Right lobe of liver (tissue), 6 donors: Measurements from ENCODE around the gene CTDSPL. TPM values are rescaled to one million over a fixed set of nuclear protein-coding genes. Genes with fewer than 3 reads are reported as not detected.

ENCODE experiments used
- ATAC-seq, 4 donors: fragments of 200-7000 bp; cut with Tn5 transposase; one replicate each; pipeline ENCODE4 v1.9.1; 2020; ENCODE audit warnings: mild to moderate bottlenecking in 4 of 4, moderate library complexity in 4 of 4
- DNase-seq, 3 donors: peaks; one replicate each; pipeline ENCODE4 v3.0.0-alpha.2; 2020
- H3K27ac ChIP-seq, 3 donors: fragments of 200-600 bp; one replicate each; pipeline ENCODE4 v1.8.0; 2022
- H3K27me3 ChIP-seq, 2 donors: fragments of 200-600 bp; one replicate each; pipeline ENCODE4 v1.8.0; 2022
- H3K36me3 ChIP-seq, 4 donors: fragments of 200-600 bp; sonication (generic) in 1 of 4; one replicate each; pipeline versions ENCODE4 v1.5.1 to v1.8.0; 2017 to 2022; ENCODE audit warnings: control low read depth in 1 of 4
- H3K4me1 ChIP-seq, 4 donors: fragments of 200-600 bp; sonication (generic) in 1 of 4; one replicate each; pipeline versions ENCODE4 v1.5.1 to v1.8.0; 2017 to 2022; ENCODE audit warnings: control low read depth in 1 of 4
- H3K4me3 ChIP-seq, 3 donors: fragments of 200-600 bp; one replicate each; pipeline ENCODE4 v1.8.0; 2022
- H3K9me3 ChIP-seq, 4 donors: fragments of 200-600 bp; sonication (generic) in 1 of 4; one replicate each; pipeline versions ENCODE4 v1.5.1 to v1.8.0; 2017 to 2022; ENCODE audit warnings: control low read depth in 1 of 4
- CTCF ChIP-seq, 4 donors: fragments of 200-600 bp in 3 of 4; fragments of 450-650 bp in 1 of 4; IDR thresholded peaks; one replicate each; pipeline versions ENCODE4 v1.5.1 to v1.8.0; 2016 to 2022; ENCODE audit warnings: antibody characterized with exemption in 4 of 4, mild to moderate bottlenecking in 2 of 4
- POLR2A ChIP-seq: fragments of 450-650 bp; IDR thresholded peaks from one replicate; pipeline ENCODE4 v1.6.1; 2017; ENCODE audit warnings: antibody characterized with exemption, mild to moderate bottlenecking
- WGBS: methylation state at CpG from one replicate; pipeline ENCODE4 v1.1.6; 2018; ENCODE audit warnings: low coverage, low lambda C conversion rate; ENCODE audit not compliant: insufficient coverage; ENCODE audit errors: missing lambda C conversion rate; 5-methylcytosine and 5-hydroxymethylcytosine counted together
- intact Hi-C, 2 donors: fragments of 100-400 bp; cut with DNase I; formaldehyde crosslinking; loops; one replicate each; pipeline versions ENCODE4 v1.11.2 to v1.14.1; 2022
- total RNA-seq, 6 experiments: library from RNA; depleted of rRNA in 2 of 6; stranded (reverse); fragments of >200 nt in 2 of 6; fragmentation: NEBNext Ultra II Directional in 3 of 6; extraction: Animal tissue kit (Norgen Biotek cat#: 25700) in 3 of 6; gene quantifications; one replicate each; pipeline versions ENCODE4 v1.1.0 to v1.2.4, GENCODE V29; 2016 to 2023
- donor health status: DM: no; HTN: yes; CAD: no.
- donor health status: DM: no; HTN: no; CAD: no.
- donor health status: DM: no; HTN: no; CAD: no.
- donor health status: DM: no; HTN: yes; CAD: no.
- donor health status: DM: no; HTN: yes; CAD: no.

The CTDSPL gene
- total RNA-seq, 6 experiments from 2014 or later, result 14.9 to 22.8 (median 18.0) TPM

DNA sequence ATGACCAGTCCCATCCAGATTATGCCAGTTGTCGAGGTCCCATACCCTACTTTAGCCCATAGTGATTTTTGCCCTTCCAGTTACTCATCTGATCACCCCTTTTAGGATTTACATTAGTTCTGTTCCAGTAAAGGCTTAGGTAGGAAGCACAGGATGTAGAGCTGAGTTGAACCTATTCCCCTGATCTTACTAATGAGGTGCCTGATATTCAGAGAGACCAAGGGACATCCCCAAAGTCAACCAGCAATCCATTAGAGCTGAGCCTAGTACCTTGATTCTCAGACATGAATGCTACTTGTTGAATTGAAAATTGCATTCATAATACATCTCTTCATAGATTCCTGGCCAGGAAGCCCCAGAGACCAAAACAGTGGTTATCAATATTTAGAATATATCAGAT is 24.7 kb downstream of the CTDSPL start:
- WGBS, result 88% methylated on average over 1 of the region's 1 CpG
- DNase-seq (no peak), ATAC-seq (no peak)
- H3K9me3 ChIP-seq, result no peaks in the 10 kb centered on the region
- no peak overlapping the region for H3K27ac ChIP-seq
- no peak for TF ChIP-seq POLR2A
- TF ChIP-seq CTCF (IDR thresholded peaks at IDR 0.05), result no peak
- intact Hi-C loops, result no loop called here
- H3K4me3 ChIP-seq, result no peak overlapping the region
- no peaks in the 10 kb centered on the region for H3K27me3 ChIP-seq
- peaks cover 0 to 35% (median 8%) of the 10 kb centered on the region in 4 donors for H3K4me1 ChIP-seq
- no peaks in the 10 kb centered on the region for H3K36me3 ChIP-seq

DNA sequence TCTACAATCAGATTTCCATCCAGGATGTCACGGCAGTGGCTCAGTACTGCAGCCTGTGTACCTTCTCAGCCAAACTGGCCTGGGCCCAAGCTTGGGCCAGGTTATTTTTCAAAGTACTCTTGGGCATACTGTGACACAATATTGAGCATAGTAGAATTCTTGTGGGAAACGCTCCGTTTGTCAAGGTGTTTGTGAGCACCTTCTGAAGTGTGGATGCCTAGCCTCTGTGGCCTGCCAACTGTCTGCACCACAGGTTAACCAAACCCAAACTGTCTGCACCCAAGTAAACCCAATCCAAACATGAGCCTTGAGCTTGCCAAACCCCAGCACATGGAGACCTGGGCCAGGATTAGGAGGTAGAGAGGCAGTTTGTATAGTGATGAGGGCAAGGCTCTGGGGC is 25.4 kb downstream of the CTDSPL start:
- Histone ChIP-seq H3K27me3 (no peaks in the 10 kb centered on the region), H3K36me3 (no peaks in the 10 kb centered on the region), H3K9me3 (no peaks in the 10 kb centered on the region), H3K27ac (no peak overlapping the region), H3K4me3 (no peak overlapping the region), H3K4me1 (peaks cover 0 to 42% (median 9%) of the 10 kb centered on the region in 4 donors)
- DNase-seq (peak; percentile 45 to 67 (median 66)), ATAC-seq (peak; percentile 72 to 82 (median 77))
- intact Hi-C loops, result no loop called here
- TF ChIP-seq CTCF (IDR thresholded peaks at IDR 0.05) (no peak), POLR2A (no peak)
- 18% methylated on average over 2 of the region's 3 CpGs for WGBS

DNA sequence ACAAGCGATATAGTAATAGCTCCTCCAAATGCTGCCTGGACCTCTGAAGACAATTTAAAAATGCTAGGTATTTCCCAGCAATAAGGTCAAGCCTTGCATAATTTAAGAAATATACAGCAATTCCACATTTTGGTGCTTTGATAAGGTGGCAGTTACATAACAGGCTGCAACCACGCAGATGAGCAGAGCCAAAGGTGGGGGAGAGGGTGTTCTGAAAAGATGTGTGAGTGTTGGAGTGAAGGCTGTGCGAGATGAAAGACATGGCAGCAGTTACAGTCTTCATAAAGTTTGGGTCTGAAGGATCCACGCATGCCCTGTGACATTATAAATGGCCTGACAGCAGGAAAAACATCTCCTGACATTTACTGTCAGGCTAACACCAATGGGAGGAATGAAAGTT is 26.1 kb downstream of the CTDSPL start:
- intact Hi-C loops, result no loop called here
- no peaks in the 10 kb centered on the region for H3K27me3 ChIP-seq
- H3K36me3 ChIP-seq, result no peaks in the 10 kb centered on the region
- ATAC-seq, result no peak
- no peaks in the 10 kb centered on the region for H3K9me3 ChIP-seq
- no peak overlapping the region for H3K4me3 ChIP-seq
- H3K4me1 ChIP-seq, result peaks cover 0 to 45% (median 15%) of the 10 kb centered on the region in 4 donors
- 75% methylated on average over 4 of the region's 4 CpGs for WGBS
- DNase-seq, result no peak
- no peak for TF ChIP-seq CTCF (IDR thresholded peaks at IDR 0.05)
- no peak for TF ChIP-seq POLR2A
- H3K27ac ChIP-seq, result no peak overlapping the region

GRCh38 chr3:37888421-37888820 is 26.7 kb downstream of the CTDSPL start:
- H3K36me3 ChIP-seq, result no peaks in the 10 kb centered on the region
- WGBS, result 73% methylated on average over 3 of the region's 3 CpGs
- no peak overlapping the region for H3K27ac ChIP-seq
- TF ChIP-seq CTCF (IDR thresholded peaks at IDR 0.05), result no peak
- no peak for TF ChIP-seq POLR2A
- ATAC-seq (no peak), DNase-seq (no peak)
- intact Hi-C loops, result no loop called here
- H3K4me3 ChIP-seq, result no peak overlapping the region
- no peaks in the 10 kb centered on the region for H3K27me3 ChIP-seq
- peaks cover 0 to 50% (median 18%) of the 10 kb centered on the region in 4 donors for H3K4me1 ChIP-seq
- no peaks in the 10 kb centered on the region for H3K9me3 ChIP-seq

GRCh38 chr3:37890522-37890921 is 28.8 kb downstream of the CTDSPL start:
- Histone ChIP-seq H3K27ac (no peak overlapping the region), H3K4me1 (peaks cover 0 to 56% (median 20%) of the 10 kb centered on the region in 4 donors), H3K27me3 (no peaks in the 10 kb centered on the region), H3K4me3 (no peak overlapping the region), H3K9me3 (no peaks in the 10 kb centered on the region), H3K36me3 (no peaks in the 10 kb centered on the region)
- ATAC-seq, result no peak
- intact Hi-C loops, result no loop called here
- DNase-seq, result no peak
- 78% methylated on average over 4 of the region's 5 CpGs for WGBS
- no peak for TF ChIP-seq CTCF (IDR thresholded peaks at IDR 0.05)
